ENCODE data around the gene DEK.
"Not testable (repeated sequence)": the region's sequence is repeated elsewhere in the genome, so short reads cannot be mapped to it uniquely, and the experiment has no call there.

The DEK gene

GRCh38 chr6:18186540-18187250, 77.6 kb downstream of the DEK start:
- H3K9me3 ChIP-seq (ENCODE audit: control insufficient read depth in 5 of 5, low read length in 5 of 5) = no peaks in the 10 kb centered on the region
- peaks cover 4 to 24% (median 13%) of the 10 kb centered on the region in 5 donors for H3K36me3 ChIP-seq (ENCODE audit: control insufficient read depth in 5 of 5, insufficient read depth in 5 of 5, low read length in 5 of 5)
- H3K4me3 ChIP-seq (ENCODE audit: low read depth in 1 of 5, low read length in 5 of 5) = no peak overlapping the region
- H3K27me3 ChIP-seq (ENCODE audit: control insufficient read depth in 5 of 5, insufficient read depth in 4 of 5, low read length in 5 of 5) = no peaks in the 10 kb centered on the region
- H3K4me1 ChIP-seq (ENCODE audit: control insufficient read depth in 5 of 5, insufficient read depth in 5 of 5, low read length in 5 of 5) = peaks cover 0 to 4% (median 0%) of the 10 kb centered on the region in 5 donors
- H3K9ac ChIP-seq (ENCODE audit: low read length in 5 of 5) = no peak overlapping the region
- H3K27ac ChIP-seq (ENCODE audit: low read depth, low read length) = no peak overlapping the region

GRCh38 chr6:18186033-18186432, 78.3 kb downstream of the DEK start:
- peaks cover 0 to 17% (median 7%) of the 10 kb centered on the region in 5 donors for H3K36me3 ChIP-seq (ENCODE audit: control insufficient read depth in 5 of 5, insufficient read depth in 5 of 5, low read length in 5 of 5)
- no peak overlapping the region for H3K9ac ChIP-seq (ENCODE audit: low read length in 5 of 5)
- H3K9me3 ChIP-seq (ENCODE audit: control insufficient read depth in 5 of 5, low read length in 5 of 5) = no peaks in the 10 kb centered on the region
- no peak overlapping the region for H3K27ac ChIP-seq (ENCODE audit: low read depth, low read length)
- peaks cover 0 to 4% (median 0%) of the 10 kb centered on the region in 5 donors for H3K4me1 ChIP-seq (ENCODE audit: control insufficient read depth in 5 of 5, insufficient read depth in 5 of 5, low read length in 5 of 5)
- no peak overlapping the region for H3K4me3 ChIP-seq (ENCODE audit: low read depth in 1 of 5, low read length in 5 of 5)
- H3K27me3 ChIP-seq (ENCODE audit: control insufficient read depth in 5 of 5, insufficient read depth in 4 of 5, low read length in 5 of 5) = no peaks in the 10 kb centered on the region

- Histone ChIP-seq H3K36me3 (ENCODE audit: control insufficient read depth in 5 of 5, insufficient read depth in 5 of 5, low read length in 5 of 5) (peaks cover 0 to 17% (median 5%) of the 10 kb centered on the region in 5 donors), H3K4me1 (ENCODE audit: control insufficient read depth in 5 of 5, insufficient read depth in 5 of 5, low read length in 5 of 5) (peaks cover 0 to 4% (median 0%) of the 10 kb centered on the region in 5 donors), H3K27me3 (ENCODE audit: control insufficient read depth in 5 of 5, insufficient read depth in 4 of 5, low read length in 5 of 5) (no peaks in the 10 kb centered on the region), H3K4me3 (ENCODE audit: low read depth in 1 of 5, low read length in 5 of 5) (no peak overlapping the region), H3K9ac (ENCODE audit: low read length in 5 of 5) (no peak overlapping the region), H3K27ac (ENCODE audit: low read depth, low read length) (no peak overlapping the region), H3K9me3 (ENCODE audit: control insufficient read depth in 5 of 5, low read length in 5 of 5) (no peaks in the 10 kb centered on the region)
These were observed 78.7 kb downstream of the DEK start for GRCh38 chr6:18185624-18186023.

GRCh38 chr6:18183766-18184165, 80.6 kb downstream of the DEK start:
- H3K27ac ChIP-seq (ENCODE audit: low read depth, low read length) = no peak overlapping the region
- no peak overlapping the region for H3K4me3 ChIP-seq (ENCODE audit: low read depth in 1 of 5, low read length in 5 of 5)
- peaks cover 0 to 19% (median 5%) of the 10 kb centered on the region in 5 donors for H3K36me3 ChIP-seq (ENCODE audit: control insufficient read depth in 5 of 5, insufficient read depth in 5 of 5, low read length in 5 of 5)
- H3K27me3 ChIP-seq (ENCODE audit: control insufficient read depth in 5 of 5, insufficient read depth in 4 of 5, low read length in 5 of 5) = no peaks in the 10 kb centered on the region
- peaks cover 0 to 4% (median 0%) of the 10 kb centered on the region in 5 donors for H3K4me1 ChIP-seq (ENCODE audit: control insufficient read depth in 5 of 5, insufficient read depth in 5 of 5, low read length in 5 of 5)
- H3K9me3 ChIP-seq (ENCODE audit: control insufficient read depth in 5 of 5, low read length in 5 of 5) = no peaks in the 10 kb centered on the region
- H3K9ac ChIP-seq (ENCODE audit: low read length in 5 of 5) = no peak overlapping the region

GRCh38 chr6:18182568-18182967, 81.8 kb downstream of the DEK start:
- Histone ChIP-seq H3K4me3 (ENCODE audit: low read depth in 1 of 5, low read length in 5 of 5) (no peak overlapping the region), H3K9ac (ENCODE audit: low read length in 5 of 5) (no peak overlapping the region), H3K4me1 (ENCODE audit: control insufficient read depth in 5 of 5, insufficient read depth in 5 of 5, low read length in 5 of 5) (peaks cover 0 to 4% (median 0%) of the 10 kb centered on the region in 5 donors), H3K27me3 (ENCODE audit: control insufficient read depth in 5 of 5, insufficient read depth in 4 of 5, low read length in 5 of 5) (no peaks in the 10 kb centered on the region), H3K9me3 (ENCODE audit: control insufficient read depth in 5 of 5, low read length in 5 of 5) (no peaks in the 10 kb centered on the region), H3K27ac (ENCODE audit: low read depth, low read length) (no peak overlapping the region), H3K36me3 (ENCODE audit: control insufficient read depth in 5 of 5, insufficient read depth in 5 of 5, low read length in 5 of 5) (peaks cover 0 to 15% (median 2%) of the 10 kb centered on the region in 5 donors)

- Histone ChIP-seq H3K9me3 (ENCODE audit: control insufficient read depth in 5 of 5, low read length in 5 of 5) (no peaks in the 10 kb centered on the region), H3K36me3 (ENCODE audit: control insufficient read depth in 5 of 5, insufficient read depth in 5 of 5, low read length in 5 of 5) (peaks cover 0 to 6% (median 2%) of the 10 kb centered on the region in 5 donors), H3K4me3 (ENCODE audit: low read depth in 1 of 5, low read length in 5 of 5) (no peak overlapping the region), H3K27me3 (ENCODE audit: control insufficient read depth in 5 of 5, insufficient read depth in 4 of 5, low read length in 5 of 5) (no peaks in the 10 kb centered on the region), H3K27ac (ENCODE audit: low read depth, low read length) (no peak overlapping the region), H3K4me1 (ENCODE audit: control insufficient read depth in 5 of 5, insufficient read depth in 5 of 5, low read length in 5 of 5) (no peaks in the 10 kb centered on the region), H3K9ac (ENCODE audit: low read length in 5 of 5) (no peak overlapping the region)
These were observed 84.5 kb downstream of the DEK start for GRCh38 chr6:18179770-18180356.

GRCh38 chr6:18178960-18179615, 85.2 kb downstream of the DEK start:
- Histone ChIP-seq H3K4me1 (ENCODE audit: control insufficient read depth in 5 of 5, insufficient read depth in 5 of 5, low read length in 5 of 5) (no peaks in the 10 kb centered on the region), H3K27me3 (ENCODE audit: control insufficient read depth in 5 of 5, insufficient read depth in 4 of 5, low read length in 5 of 5) (no peaks in the 10 kb centered on the region), H3K9ac (ENCODE audit: low read length in 5 of 5) (no peak overlapping the region), H3K27ac (ENCODE audit: low read depth, low read length) (no peak overlapping the region), H3K36me3 (ENCODE audit: control insufficient read depth in 5 of 5, insufficient read depth in 5 of 5, low read length in 5 of 5) (peaks cover 0 to 9% (median 6%) of the 10 kb centered on the region in 5 donors), H3K9me3 (ENCODE audit: control insufficient read depth in 5 of 5, low read length in 5 of 5) (no peaks in the 10 kb centered on the region), H3K4me3 (ENCODE audit: low read depth in 1 of 5, low read length in 5 of 5) (no peak overlapping the region)

GRCh38 chr6:18177286-18177965, 86.9 kb downstream of the DEK start:
- Histone ChIP-seq H3K27me3 (ENCODE audit: control insufficient read depth in 5 of 5, insufficient read depth in 4 of 5, low read length in 5 of 5) (no peaks in the 10 kb centered on the region), H3K36me3 (ENCODE audit: control insufficient read depth in 5 of 5, insufficient read depth in 5 of 5, low read length in 5 of 5) (peaks cover 0 to 10% (median 4%) of the 10 kb centered on the region in 5 donors), H3K4me1 (ENCODE audit: control insufficient read depth in 5 of 5, insufficient read depth in 5 of 5, low read length in 5 of 5) (no peaks in the 10 kb centered on the region), H3K27ac (ENCODE audit: low read depth, low read length) (no peak overlapping the region), H3K4me3 (ENCODE audit: low read depth in 1 of 5, low read length in 5 of 5) (no peak overlapping the region), H3K9me3 (ENCODE audit: control insufficient read depth in 5 of 5, low read length in 5 of 5) (no peaks in the 10 kb centered on the region), H3K9ac (ENCODE audit: low read length in 5 of 5) (no peak overlapping the region)

- not testable (repeated sequence) for H3K27ac ChIP-seq (ENCODE audit: low read depth, low read length); H3K9me3 ChIP-seq (ENCODE audit: control insufficient read depth in 5 of 5, low read length in 5 of 5); H3K4me1 ChIP-seq (ENCODE audit: control insufficient read depth in 5 of 5, insufficient read depth in 5 of 5, low read length in 5 of 5); H3K4me3 ChIP-seq (ENCODE audit: low read depth in 1 of 5, low read length in 5 of 5); H3K27me3 ChIP-seq (ENCODE audit: control insufficient read depth in 5 of 5, insufficient read depth in 4 of 5, low read length in 5 of 5); H3K9ac ChIP-seq (ENCODE audit: low read length in 5 of 5)
- peaks cover 0 to 22% (median 9%) of the 10 kb centered on the region in 5 donors for H3K36me3 ChIP-seq (ENCODE audit: control insufficient read depth in 5 of 5, insufficient read depth in 5 of 5, low read length in 5 of 5)
These were observed 88.1 kb downstream of the DEK start for GRCh38 chr6:18176198-18176597.

All from subcutaneous abdominal adipose tissue (tissue), 5 donors.